Hematopoietic multipotent progenitor cell treated with erythropoietin and hydrocortisone succinate and interleukin-3 and kit ligand, for 4 days (in vitro differentiated cells): ENCODE data around the gene BRIP1.
A peak's percentile ranks its signal among the peaks of the same experiment; 100 is the strongest.
"Not testable (repeated sequence)": the region's sequence is repeated elsewhere in the genome, so short reads cannot be mapped to it uniquely, and the experiment has no call there.

ENCODE experiments used
- DNase-seq: peaks from one replicate; pipeline ENCODE4 v3.0.0-alpha.2; 2015

BRIP1 gene

DNA sequence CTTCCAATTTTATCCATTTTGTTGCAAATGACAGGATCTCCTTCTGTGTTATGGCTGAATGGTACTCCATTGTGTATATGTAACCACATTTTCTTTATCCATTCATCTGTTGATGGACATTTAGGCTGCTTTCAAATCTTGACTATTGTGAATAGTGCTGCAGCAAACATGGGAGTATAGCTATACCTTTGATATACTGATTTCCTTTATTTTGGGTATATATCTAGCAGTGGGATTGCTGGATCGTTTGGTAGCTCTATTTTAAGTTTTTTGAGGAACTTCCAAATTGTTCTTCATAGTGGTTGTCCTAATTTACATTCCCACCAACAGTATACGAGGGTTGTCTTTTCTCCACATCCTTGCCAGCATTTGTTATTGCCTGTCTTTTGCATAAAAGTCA lies 67.8 kb downstream of the BRIP1 start:
- DNase-seq: no peak

DNA sequence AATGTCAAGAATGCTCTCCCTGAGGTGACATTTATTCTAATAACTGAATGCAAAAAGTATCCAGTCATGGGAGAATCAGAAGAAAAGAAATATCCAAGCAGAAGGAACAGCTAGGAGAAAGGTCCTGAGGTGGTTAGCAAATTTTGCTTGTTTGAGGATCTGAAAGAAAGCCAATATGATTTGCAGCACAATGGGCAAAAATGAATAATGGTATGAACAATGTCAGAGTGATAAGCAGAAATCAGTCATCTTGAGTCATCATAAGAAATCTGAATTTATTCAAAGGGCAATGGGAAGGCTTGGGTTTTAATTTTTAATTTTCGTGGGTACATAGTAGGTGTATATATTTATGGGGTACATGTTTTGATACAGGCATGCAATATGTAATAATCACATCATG lies 68.5 kb downstream of the BRIP1 start:
- no peak for DNase-seq

DNA sequence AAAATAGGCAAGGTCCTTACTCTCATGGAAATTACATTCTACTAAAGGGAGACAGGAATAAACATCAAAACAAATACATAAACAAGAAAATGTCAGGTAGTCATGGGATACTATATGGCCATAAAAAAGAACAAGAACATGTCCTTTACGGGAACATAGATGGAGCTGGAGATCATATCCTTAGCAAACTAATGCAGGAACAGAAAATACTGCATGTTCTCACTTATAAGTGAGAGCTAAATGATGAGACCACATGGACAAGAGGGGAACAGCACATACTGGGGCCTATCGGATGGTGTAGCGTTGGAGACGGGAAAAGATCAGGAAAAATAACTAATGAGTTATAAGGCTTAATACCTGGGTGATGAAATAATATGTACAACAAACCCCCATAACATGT lies 69.1 kb downstream of the BRIP1 start:
- no peak for DNase-seq

DNA sequence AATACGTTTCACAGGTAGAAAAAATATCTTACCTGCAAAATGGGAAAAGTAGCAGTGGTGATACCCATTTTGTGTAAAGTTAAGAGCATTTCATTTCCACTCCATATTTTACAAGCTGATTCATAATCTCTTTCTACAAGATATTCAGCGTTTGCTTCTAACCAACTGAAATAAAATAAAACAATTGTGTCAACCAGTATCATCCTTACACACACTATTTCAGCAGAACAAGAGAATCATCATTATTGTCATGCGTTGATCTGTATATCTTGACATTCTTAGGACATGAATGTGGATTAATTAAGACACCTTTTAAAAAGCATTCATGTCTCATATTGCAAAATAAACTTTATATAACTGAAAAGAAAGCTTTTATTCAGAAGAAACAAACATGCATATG lies 69.8 kb downstream of the BRIP1 start:
- DNase-seq: no peak

DNA sequence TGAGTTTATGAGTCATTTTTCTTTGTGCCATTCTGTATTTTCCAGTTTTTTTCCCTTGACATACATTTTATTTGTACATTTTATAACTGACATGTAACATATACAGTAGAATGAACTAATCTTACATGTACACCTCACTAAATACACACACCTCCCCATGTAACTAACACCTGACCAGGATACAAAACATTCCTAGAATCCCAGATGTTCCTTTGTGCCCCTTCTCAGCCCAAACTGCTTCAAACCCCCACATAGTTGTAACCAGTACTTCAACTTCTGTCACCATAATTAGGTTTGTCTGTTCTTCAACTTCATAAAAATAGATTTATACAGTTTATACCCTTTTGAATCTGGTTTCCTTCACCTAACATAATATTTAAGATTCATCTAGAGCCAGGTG lies 73.5 kb downstream of the BRIP1 start:
- DNase-seq: no peak

DNA sequence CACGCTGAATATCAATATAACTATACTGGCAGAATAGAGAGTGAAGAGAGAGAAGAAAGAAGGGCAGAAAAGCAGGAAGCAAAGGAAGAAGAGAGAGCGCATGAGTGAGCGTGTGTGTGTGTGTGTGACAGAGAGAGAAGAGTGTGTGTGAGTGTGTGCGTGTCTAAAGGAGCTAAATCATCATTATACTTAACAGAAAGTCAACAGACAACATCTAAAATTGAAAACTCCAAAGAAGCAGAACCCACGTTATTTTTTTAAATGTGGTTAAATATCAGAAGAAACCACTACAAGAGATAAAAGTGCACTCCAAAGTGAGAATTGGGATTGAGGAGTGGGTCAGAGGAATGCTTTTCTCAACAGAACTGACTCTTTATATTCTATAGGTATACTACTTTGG lies 77.2 kb downstream of the BRIP1 start:
- DNase-seq: peak; percentile 11

DNA sequence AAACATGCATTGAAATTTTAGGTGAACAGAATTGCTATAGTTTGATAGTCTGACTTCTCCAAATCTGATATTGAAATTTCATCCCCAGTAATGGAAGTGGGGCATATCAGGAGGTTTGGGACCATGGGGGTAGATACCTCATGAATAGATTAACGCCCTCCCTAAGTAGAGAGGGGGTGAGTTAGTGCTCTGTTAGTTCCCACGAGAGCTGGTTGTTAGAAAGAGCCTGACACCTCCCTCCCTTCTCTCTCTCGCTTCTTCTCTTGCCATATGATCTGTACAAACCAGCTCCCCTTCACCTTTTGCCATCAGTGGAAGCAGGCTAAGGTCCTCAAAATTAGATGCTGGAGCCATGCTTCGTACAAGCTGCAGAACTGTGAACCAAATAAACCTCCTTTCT lies 78.8 kb downstream of the BRIP1 start:
- DNase-seq: no peak

DNA sequence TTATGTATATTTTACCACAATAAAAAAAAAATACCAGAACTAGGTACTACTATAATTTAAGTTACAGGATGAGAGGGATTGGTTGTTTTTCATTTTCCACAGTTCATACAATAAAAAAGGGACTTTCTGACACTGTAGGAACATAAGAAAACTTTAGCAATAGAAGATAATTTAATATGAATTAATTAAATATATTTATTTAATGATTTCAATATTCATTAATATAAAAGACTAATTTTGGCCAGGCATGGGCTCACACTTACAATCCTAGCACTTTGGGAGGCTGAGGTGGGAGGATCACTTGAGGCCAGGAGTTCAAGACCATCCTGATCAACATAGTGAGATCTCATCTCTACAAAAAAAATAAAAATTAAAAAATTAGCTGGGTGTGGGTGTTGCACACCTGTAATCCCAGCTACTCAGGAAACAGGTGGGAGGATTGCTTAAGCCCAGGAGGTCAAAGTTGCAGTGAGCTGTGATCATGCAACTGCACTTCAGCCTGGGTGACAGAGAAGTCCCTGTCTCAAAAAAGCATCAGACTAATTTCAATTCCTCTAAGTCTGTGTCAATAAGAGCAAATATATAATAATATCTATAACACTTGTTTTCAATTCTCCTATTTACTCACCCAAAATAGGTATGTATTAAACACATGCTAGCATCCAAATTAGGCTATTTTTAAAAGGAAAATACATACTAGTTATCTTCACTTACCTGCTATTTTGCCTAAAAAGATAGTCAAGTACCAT lies 79.6 kb downstream of the BRIP1 start:
- DNase-seq: no peak

DNA sequence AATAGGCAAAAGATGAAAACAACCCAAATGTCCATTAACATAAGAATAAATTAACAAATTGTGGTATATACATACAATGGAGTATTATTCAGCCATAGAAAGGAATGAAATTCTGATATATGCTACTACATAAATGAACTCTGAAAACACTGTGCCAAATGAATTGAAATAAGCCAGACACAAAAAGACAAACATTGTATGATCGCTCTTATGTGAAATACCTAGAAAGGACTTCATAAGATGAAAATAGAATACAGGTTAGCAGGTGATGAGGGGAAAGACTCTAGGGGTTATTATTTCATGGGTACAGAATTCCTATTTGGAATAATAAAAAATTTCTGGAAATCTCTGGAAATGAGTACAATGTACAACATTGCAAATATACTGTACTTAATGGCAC lies 80.2 kb downstream of the BRIP1 start:
- no peak for DNase-seq

DNA sequence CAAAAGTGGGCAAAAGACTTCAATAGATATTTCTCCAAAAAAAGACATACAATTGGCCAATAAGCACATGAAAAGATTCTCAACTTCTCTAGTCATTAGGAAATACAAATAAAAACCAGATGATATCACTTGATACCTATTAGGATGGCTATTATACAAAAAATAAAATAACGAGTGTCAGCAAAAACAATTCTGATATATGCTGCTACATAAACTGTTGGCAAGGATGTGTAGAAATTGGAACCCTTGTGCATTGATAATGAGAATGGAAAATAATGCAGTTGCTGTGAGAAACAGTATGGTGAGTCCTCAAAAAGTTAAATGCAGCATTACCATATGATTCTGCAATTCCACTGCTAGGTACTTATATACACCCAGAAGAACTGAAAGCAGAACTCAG lies 80.6 kb downstream of the BRIP1 start:
- no peak for DNase-seq

DNA sequence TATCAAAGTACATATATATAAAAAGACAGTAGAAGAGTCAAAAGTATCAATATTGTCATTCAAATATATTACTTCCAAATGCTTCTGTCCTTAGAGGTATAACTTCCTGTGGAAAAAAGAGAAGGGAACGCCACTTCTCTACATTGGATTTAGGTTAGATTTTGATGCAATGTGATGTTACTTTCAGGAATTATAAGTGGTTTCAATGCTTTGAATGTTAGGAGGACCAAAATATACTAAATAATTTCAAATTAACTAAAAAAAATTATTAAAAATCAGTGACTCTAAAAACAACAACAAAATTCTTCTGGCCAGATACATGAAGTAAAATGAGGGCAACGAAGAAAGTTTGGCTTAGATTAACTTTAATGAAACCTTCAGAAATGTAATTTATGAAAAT lies 88.0 kb downstream of the BRIP1 start:
- DNase-seq: no peak

DNA sequence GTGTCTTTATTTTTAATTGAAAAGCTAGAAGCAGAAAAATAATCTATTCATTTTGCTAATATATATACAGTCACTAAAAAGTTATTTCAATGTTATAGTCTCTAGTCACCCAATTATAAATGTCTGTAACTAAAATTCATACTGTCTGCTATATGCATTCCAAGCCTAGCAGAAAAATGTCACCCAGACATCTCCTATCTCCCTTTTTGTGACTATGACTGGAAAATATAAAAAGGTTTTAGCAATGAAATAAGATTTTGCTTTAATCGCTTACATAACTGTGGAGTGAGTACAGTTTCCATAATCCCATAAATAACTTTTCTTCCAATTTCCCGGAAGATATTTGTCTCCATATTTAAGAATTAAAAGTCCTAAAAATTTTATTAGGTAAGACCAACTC lies 88.6 kb downstream of the BRIP1 start:
- no peak for DNase-seq

DNA sequence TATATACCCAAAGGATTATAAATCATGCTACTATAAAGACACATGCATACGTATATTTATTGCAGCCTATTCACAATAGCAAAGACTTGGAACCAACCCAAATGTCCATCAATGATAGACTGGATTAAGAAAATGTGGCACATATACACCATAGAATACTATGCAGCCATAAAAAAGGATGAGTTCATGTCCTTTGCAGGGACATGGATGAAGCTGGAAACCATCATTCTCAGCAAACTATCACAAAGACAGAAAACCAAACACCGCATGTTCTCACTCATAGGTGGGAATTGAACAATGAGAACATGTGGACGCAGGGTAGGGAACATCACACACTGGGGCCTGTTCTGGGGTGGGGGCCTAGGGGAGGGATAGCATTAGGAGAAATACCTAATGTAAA lies 89.2 kb downstream of the BRIP1 start:
- not testable (repeated sequence) for DNase-seq

DNA sequence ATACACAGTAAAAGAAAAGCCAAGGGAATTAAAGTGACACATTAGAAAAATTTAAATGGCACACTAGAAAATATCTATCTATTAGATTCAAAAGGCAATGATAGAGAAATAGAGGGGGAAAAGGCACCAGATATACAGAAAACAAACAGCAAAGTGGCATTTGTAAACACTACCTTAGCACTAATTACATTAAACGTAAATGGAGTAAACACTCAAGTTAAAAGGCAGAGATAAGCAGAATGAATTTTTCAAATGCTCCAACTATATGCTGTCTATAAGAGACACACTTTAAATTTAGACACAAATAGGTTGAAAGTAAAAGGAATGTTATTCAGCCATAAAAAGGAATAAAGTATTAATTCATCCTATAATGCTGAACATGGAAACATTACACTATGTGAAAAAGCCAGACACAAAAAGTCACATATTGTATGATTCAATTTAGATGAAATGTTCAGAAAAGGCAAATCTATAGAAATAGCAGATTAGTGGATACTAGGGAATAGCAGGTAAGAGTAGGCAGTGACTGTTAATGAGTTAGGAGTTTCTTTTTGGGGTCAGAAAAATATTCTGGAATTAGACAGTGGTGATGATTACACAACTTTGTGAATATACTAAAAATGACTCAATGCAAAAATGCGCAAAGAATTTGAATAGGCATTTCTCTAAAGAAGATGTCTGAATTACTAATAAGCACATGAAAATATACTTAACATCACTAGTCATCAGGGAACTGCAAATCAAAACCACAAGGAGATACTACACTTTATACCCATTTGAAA lies 92.4 kb downstream of the BRIP1 start:
- no peak for DNase-seq

DNA sequence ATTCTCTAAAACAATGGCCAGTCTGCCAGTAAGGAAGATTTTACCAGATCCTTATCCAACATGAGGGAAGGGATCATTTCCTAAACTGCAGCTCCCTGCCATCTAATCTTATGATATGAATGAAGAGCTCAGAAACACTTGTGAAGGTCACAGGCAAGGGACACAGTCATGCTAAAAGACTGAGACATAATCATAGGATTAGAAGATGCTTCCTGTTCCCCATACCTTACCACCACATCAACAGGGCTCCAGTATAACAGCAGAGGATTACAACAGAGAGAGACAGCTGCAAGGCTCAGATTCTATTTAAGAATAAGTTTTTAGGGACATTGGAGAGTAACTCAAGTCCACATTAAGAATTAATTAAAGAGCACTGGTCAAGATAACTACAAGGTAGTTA lies 93.3 kb downstream of the BRIP1 start:
- DNase-seq: peak; percentile 14

DNA sequence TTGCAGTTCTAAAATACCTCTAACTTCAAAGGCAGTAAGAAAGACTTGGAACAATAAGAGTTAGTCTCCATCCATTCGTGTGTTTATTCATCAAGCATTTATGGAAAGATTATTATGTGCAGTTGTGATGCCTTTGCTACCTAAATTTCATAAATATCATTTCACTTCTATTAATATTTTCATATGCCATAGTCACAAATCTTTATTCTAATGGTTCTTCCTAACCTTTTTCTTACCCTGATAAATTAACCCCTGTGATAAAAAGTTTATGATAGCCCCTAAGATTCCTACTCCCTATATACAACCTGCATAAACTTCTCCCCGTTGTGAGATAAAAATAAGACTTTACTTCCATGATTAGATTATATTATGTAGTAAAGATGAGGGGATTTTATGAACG lies 94.9 kb downstream of the BRIP1 start:
- no peak for DNase-seq

DNA sequence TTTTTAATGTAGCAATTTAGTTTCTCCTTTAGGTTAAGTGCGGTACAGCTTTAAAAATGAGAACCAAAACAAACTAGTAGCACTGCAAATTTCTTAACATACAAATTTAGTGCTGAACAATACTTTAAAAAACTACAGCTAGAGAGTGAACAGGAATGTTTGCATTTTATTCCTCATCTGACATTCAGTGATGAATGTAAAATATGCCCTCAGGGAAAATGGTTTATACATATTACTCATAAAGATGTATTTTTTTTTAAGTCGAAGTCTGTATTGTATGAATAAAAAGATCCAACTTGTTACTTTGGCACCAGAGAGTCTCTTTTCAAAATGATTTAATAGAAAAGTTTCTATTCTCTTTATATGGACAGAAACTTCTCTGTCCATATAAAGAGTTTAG lies 96.8 kb downstream of the BRIP1 start:
- no peak for DNase-seq

DNA sequence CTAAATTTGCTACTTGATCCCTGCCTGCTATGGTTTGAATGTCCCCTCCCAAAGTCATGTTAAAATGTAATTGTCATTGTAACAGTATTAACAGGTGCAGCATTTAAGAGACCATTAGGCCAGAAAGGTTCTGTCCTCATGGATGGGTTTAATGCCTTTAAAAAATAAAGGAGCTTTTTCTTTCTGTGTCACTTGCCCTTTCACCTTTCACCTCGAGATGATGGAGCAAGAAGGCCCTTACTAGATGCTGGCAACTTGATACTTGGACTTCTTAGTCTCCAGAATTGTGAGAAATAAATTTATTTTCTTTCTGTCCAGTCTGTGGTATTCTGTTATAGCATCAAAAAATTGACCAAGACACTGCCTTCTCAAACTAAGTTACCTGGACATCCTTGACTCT lies 98.5 kb downstream of the BRIP1 start:
- no peak for DNase-seq

DNA sequence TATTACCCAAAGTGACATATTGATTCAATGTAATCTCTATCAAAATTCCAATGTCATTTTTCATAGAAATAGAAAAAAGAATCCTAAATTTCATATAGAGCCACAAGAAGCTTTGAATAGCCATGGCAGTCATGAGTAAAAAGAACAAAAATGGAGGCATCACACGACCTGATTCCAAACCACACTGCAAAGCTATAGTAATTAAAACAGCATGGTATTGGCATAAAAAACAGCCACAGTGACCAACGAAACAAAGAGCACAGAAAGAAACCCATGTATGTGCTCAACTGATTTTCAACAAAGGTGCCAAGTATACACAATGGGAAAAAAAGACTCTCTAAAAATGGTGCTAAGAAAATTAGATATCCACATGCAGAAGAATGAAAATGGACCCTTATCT lies 101.5 kb downstream of the BRIP1 start:
- DNase-seq: no peak

DNA sequence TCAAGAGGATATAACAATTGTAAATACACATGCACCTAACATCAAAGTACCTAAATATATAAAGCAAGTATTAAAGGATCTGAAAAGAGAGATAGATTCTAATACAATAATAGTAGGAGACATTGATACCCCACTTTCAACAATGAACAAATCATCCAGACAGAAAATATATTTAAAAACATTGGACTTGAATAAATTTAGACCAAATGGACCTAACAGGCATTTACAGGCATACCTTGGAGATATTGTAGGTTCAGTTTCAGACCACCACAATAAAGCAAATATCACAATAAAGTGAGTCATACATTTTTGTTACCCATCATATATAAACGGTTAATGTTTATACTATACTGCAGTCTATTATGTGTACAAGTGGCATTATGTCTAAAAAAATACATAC lies 104.0 kb downstream of the BRIP1 start:
- no peak for DNase-seq

DNA sequence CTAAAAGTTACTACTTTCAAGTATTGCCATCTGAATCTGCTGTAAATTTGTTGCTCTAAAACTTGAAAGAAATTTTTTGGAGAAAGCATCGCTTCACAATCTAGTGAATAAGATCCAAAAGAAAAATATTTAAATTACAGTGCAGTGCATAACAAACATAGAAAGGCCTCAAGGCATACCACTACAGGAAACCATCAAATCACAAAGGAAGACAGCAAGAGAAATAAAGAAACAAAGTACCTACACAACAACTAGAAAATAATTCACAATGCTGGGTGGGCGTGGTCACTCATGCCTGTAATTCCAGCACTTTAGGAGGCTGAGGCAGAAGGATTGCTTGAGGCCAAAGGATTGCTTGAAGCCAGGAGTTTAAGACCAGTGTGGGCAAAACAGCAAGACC lies 104.9 kb downstream of the BRIP1 start:
- DNase-seq: no peak

DNA sequence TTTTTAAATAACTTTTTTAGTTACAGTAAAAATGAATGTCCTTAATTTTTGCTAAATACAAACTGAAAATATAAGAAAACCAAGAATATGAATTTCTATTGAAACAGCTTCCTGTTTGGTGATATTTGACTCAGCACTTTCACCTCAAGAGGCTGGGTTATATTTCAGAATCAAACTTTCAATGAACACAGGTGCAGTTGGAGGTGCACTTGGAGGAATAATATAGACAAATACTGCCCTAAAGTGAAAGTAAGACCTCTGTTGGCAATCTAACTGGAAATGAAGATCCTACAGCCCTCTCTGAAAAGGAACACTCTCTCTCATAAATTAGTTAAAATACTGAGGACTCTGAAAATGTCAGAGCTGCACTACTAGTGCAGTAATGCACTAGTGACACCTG lies 106.2 kb downstream of the BRIP1 start:
- DNase-seq: peak; percentile 11

DNA sequence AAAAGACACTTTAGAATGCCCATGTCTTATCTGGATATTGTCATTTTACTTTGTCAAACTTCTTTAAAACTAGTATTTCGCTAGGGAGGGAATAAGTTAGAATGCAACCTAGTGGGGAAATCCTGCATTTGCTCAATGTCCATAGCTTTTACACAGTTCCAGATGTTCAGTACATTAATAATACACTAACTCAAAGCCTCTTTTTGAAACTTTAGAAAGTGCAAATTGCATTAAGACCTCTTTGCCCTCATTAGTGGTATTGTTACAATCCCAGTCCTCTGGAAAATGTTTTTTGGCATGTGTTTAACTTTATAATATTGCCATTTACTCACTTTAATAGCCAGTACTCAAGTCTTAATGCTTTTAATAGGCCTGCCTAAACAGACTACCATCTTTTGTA lies 106.8 kb downstream of the BRIP1 start:
- no peak for DNase-seq

DNA sequence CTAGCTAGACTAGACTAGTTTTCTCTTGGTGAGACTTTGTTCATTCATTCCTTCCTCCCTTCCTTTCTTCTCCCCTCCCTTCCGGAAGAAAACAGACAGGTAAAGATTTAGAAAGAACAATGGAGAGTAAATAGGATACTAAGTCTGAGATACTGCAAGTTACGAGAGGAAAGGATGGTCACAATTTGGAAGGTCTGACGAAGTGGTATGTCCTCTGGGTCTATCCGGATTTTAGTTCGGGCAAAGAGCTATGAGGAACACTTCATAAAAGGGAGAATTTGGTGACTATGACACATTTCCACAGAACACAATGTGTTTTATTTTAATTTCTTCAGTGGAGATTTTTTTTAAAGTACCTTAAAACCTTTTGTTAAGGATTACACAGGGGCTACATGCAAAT lies 107.7 kb downstream of the BRIP1 start:
- no peak for DNase-seq

DNA sequence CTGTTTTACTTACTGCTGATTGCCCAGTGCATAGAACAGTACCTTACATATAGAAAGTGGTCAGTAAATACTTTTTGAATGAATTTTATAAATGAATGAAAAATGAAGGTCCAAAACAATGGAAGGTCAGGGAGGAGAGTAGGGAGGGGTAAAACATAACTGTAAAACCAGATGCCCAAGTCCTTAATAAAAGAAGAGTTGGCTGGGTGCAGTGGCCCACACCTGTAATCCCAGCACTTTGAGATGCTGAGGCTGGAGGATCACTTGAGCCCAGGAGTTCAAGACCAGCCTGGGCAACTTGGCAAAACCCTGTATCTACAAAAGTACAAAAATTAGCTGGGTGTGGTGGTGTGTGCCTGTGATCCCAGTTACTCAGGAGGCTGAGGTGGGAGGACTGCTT lies 108.2 kb downstream of the BRIP1 start:
- no peak for DNase-seq
